GM23338 (cell line): ENCODE measurements around the gene MCC. TPM values are rescaled to one million over a fixed set of nuclear protein-coding genes. Genes with fewer than 3 reads are reported as not detected.

Experiments
- ATAC-seq: fragments of 200-7000 bp; cut with Tn5 transposase; 3 replicates; pipeline ENCODE4 v1.9.1; 2020
- DNase-seq: peaks from one replicate; pipeline ENCODE4 v3.0.0-alpha.2; 2015; ENCODE audit warnings: low spot score
- H2AFZ ChIP-seq: fragments of 200-600 bp; sonication (generic); 2 replicates; pipeline ENCODE4 v1.8.0; 2016; ENCODE audit warnings: antibody characterized with exemption, mild to moderate bottlenecking, moderate library complexity
- H3F3A ChIP-seq: fragments of 200-600 bp; sonication (generic); replicated peaks from 2 replicates; pipeline ENCODE4 v1.8.0; 2017; ENCODE audit warnings: antibody characterized with exemption, mixed run types, low read depth
- H3K27ac ChIP-seq: fragments of 200-600 bp; sonication (generic); 2 replicates; pipeline ENCODE4 v1.6.1; 2016; ENCODE audit warnings: low read depth
- H3K27me3 ChIP-seq: fragments of 200-600 bp; sonication (generic); 2 replicates; pipeline ENCODE4 v1.8.0; 2016; ENCODE audit warnings: mild to moderate bottlenecking, mixed run types, moderate library complexity; ENCODE audit not compliant: insufficient read depth
- H3K36me3 ChIP-seq: fragments of 200-600 bp; sonication (generic); 2 replicates; pipeline ENCODE4 v1.8.0; 2016; ENCODE audit warnings: mild to moderate bottlenecking; ENCODE audit not compliant: insufficient read depth
- H3K4me1 ChIP-seq: fragments of 200-600 bp; sonication (generic); 2 replicates; pipeline ENCODE4 v1.8.0; 2016; ENCODE audit warnings: mild to moderate bottlenecking, moderate library complexity; ENCODE audit not compliant: insufficient read depth
- H3K4me2 ChIP-seq: fragments of 200-600 bp; sonication (generic); 2 replicates; pipeline ENCODE4 v1.7.1; 2017; ENCODE audit warnings: mixed run types
- H3K4me3 ChIP-seq: fragments of 200-600 bp; sonication (generic); 2 replicates; pipeline ENCODE4 v1.6.1; 2016; ENCODE audit warnings: mixed run types
- H3K79me2 ChIP-seq: fragments of 200-600 bp; sonication (generic); replicated peaks from 2 replicates; pipeline ENCODE4 v1.8.0; 2017; ENCODE audit warnings: mild to moderate bottlenecking; ENCODE audit not compliant: insufficient read depth
- H3K9me2 ChIP-seq: fragments of 200-600 bp; sonication (generic); 2 replicates; pipeline ENCODE4 v1.8.0; 2017; ENCODE audit not compliant: insufficient read depth
- H4K20me1 ChIP-seq: fragments of 200-600 bp; sonication (generic); replicated peaks from 2 replicates; pipeline ENCODE4 v1.8.0; 2017; ENCODE audit warnings: mild to moderate bottlenecking; ENCODE audit not compliant: insufficient read depth
- H3K27ac Mint-ChIP-seq: 2 replicates; pipeline ENCODE4 v1.8.0; 2020; ENCODE audit warnings: inconsistent platforms, mild to moderate bottlenecking, moderate library complexity, mixed read lengths
- H3K27me3 Mint-ChIP-seq: 3 replicates; pipeline ENCODE4 v1.8.0; 2022; ENCODE audit warnings: low read depth, mild to moderate bottlenecking, moderate library complexity, mixed read lengths, inconsistent platforms; ENCODE audit not compliant: insufficient read depth, poor library complexity
- H3K36me3 Mint-ChIP-seq: 3 replicates; pipeline ENCODE4 v1.8.0; 2021; ENCODE audit warnings: low read depth, mild to moderate bottlenecking, inconsistent platforms, moderate library complexity, mixed read lengths
- H3K4me1 Mint-ChIP-seq: 3 replicates; pipeline ENCODE4 v1.8.0; 2020; ENCODE audit warnings: mild to moderate bottlenecking, inconsistent platforms, mixed read lengths
- H3K4me3 Mint-ChIP-seq: 3 replicates; pipeline ENCODE4 v1.8.0; 2021; ENCODE audit warnings: moderate library complexity, mild to moderate bottlenecking, inconsistent platforms, mixed read lengths
- H3K9me3 Mint-ChIP-seq: 3 replicates; pipeline ENCODE4 v1.8.0; 2020; ENCODE audit warnings: moderate library complexity, mild to moderate bottlenecking, inconsistent platforms, mixed read lengths
- CREB1 ChIP-seq: fragments of 250-450 bp; sonication (Bioruptor Pico); IDR thresholded peaks from 2 replicates; pipeline ENCODE4 v1.5.0; 2020; ENCODE audit warnings: low read depth, mild to moderate bottlenecking, moderate library complexity
- EZH2 ChIP-seq: fragments of 200-600 bp; sonication (generic); IDR thresholded peaks from one replicate; pipeline ENCODE4 v1.8.0; 2017; ENCODE audit warnings: antibody characterized with exemption, mild to moderate bottlenecking, low read depth; ENCODE audit not compliant: unreplicated experiment
- EZH2phosphoT487 ChIP-seq: fragments of 200-600 bp; sonication (generic); IDR thresholded peaks from one replicate; pipeline ENCODE4 v1.8.1; 2018; ENCODE audit warnings: antibody characterized with exemption; ENCODE audit not compliant: unreplicated experiment
- JUNB ChIP-seq: IDR thresholded peaks from one replicate; pipeline ENCODE4 v1.6.1; 2016; ENCODE audit warnings: antibody characterized with exemption; ENCODE audit not compliant: unreplicated experiment
- NANOG ChIP-seq: IDR thresholded peaks from 2 replicates; pipeline ENCODE4 v1.6.1; 2016; ENCODE audit warnings: antibody characterized with exemption, borderline replicate concordance
- POLR2AphosphoS5 ChIP-seq: IDR thresholded peaks from 2 replicates; pipeline ENCODE4 v1.6.1; 2016; ENCODE audit warnings: antibody characterized with exemption, low read depth
- STAT1 ChIP-seq: IDR thresholded peaks from one replicate; pipeline ENCODE4 v1.6.1; 2016; ENCODE audit warnings: antibody characterized with exemption; ENCODE audit not compliant: unreplicated experiment
- ZNF114 ChIP-seq: fragments of 250-450 bp; sonication (Bioruptor Pico); IDR thresholded peaks from 2 replicates; pipeline ENCODE4 v1.5.0; 2020; ENCODE audit warnings: mild to moderate bottlenecking, moderate library complexity
- ZNF331 ChIP-seq: fragments of 250-450 bp; sonication (Bioruptor Pico); IDR thresholded peaks from 2 replicates; pipeline ENCODE4 v1.5.0; 2020; ENCODE audit warnings: low read depth, mild to moderate bottlenecking, moderate library complexity
- polyA plus RNA-seq: library from polyadenylated mRNA; unstranded; fragments of >200 nt; fragmentation: Nextera tagmentation; extraction: Ambion mirVana; gene quantifications from 2 replicates; pipeline ENCODE4 v1.2.1, GENCODE V29; 2016
- total RNA-seq: library from RNA; depleted of rRNA; stranded (reverse); fragments of >200 nt; shearing (Covaris generic); gene quantifications from 2 replicates; pipeline ENCODE4 v1.2.3, GENCODE V29; 2014
- TF ChIP-seq, protein P1 (sequence below): fragments of 250-450 bp; sonication (Bioruptor Pico); IDR thresholded peaks from 2 replicates; pipeline ENCODE4 v1.5.0; 2020; ENCODE audit warnings: mild to moderate bottlenecking, moderate library complexity
- TF ChIP-seq, protein P2 (sequence below): IDR thresholded peaks from 2 replicates; pipeline ENCODE4 v1.6.1; 2016; ENCODE audit warnings: antibody characterized with exemption
- TF ChIP-seq, protein P3 (sequence below): IDR thresholded peaks from one replicate; pipeline ENCODE4 v1.6.1; 2018; ENCODE audit warnings: antibody characterized with exemption; ENCODE audit not compliant: unreplicated experiment
- TF ChIP-seq, protein P4 (sequence below), 2 experiments: fragments of 200-600 bp in 1 of 2; sonication (generic) in 1 of 2; conservative IDR thresholded peaks; 2 replicates each; pipeline versions ENCODE4 v1.5.1 to v1.6.1; 2016 to 2017; ENCODE audit warnings: antibody characterized with exemption in 2 of 2, low read depth in 2 of 2, mild to moderate bottlenecking in 2 of 2, moderate library complexity in 1 of 2

MCC gene
- total and polyA plus RNA-seq, 2 experiments from 2014 or later: 3.8 to 10.1 TPM

DNA sequence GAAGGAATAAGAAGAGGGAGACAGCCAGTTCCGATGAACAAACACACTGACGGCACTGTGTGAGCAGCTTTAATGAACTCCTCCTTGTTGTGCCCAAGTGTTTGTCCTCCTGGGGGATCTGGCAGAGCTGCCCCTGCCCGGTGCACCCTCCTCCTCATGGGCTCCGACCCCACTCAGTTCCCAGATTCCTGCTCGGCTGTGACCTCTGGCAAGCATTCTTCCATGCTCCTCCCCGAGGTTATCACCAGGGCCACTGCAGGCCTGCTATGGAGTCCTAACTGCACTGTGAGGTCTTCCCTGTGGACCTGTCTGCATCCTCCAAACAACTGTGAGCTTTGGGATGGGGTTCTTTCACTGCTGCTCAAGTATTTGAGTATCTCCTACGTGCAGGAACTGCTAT lies 369.5 kb downstream of the MCC start:
- Mint-ChIP-seq H3K27ac (no peak overlapping the region), H3K4me3 (no peak overlapping the region), H3K27me3 (peaks cover 2% of the 10 kb centered on the region), H3K9me3 (peaks cover 16% of the 10 kb centered on the region; the same call in 2 of the 3 replicates), H3K36me3 (peaks cover 17% of the 10 kb centered on the region), H3K4me1 (peaks cover 7% of the 10 kb centered on the region)
- Histone ChIP-seq H3K36me3 (no peaks in the 10 kb centered on the region), H3K27ac (no peak overlapping the region), H3K4me3 (no peak overlapping the region), H3K4me2 (no peak overlapping the region), H3K79me2 (no peaks in the 10 kb centered on the region), H3F3A (no peaks in the 10 kb centered on the region), H3K27me3 (no peaks in the 10 kb centered on the region), H3K4me1 (no peaks in the 10 kb centered on the region; the same call in 1 of the 2 replicates), H4K20me1 (no peaks in the 10 kb centered on the region), H2AFZ (no peak overlapping the region), H3K9me2 (no peaks in the 10 kb centered on the region)
- peak; percentile 31; the same call in 2 of the 3 replicates for ATAC-seq
- TF ChIP-seq STAT1 (no peak), NANOG (no peak), POLR2AphosphoS5 (no peak), EZH2phosphoT487 (no peak), EZH2 (no peak), JUNB (no peak), ZNF331 (CRISPR knock-in tag) (no peak), ZNF114 (CRISPR knock-in tag) (no peak), CREB1 (no peak)
- TF ChIP-seq, protein P1, sequence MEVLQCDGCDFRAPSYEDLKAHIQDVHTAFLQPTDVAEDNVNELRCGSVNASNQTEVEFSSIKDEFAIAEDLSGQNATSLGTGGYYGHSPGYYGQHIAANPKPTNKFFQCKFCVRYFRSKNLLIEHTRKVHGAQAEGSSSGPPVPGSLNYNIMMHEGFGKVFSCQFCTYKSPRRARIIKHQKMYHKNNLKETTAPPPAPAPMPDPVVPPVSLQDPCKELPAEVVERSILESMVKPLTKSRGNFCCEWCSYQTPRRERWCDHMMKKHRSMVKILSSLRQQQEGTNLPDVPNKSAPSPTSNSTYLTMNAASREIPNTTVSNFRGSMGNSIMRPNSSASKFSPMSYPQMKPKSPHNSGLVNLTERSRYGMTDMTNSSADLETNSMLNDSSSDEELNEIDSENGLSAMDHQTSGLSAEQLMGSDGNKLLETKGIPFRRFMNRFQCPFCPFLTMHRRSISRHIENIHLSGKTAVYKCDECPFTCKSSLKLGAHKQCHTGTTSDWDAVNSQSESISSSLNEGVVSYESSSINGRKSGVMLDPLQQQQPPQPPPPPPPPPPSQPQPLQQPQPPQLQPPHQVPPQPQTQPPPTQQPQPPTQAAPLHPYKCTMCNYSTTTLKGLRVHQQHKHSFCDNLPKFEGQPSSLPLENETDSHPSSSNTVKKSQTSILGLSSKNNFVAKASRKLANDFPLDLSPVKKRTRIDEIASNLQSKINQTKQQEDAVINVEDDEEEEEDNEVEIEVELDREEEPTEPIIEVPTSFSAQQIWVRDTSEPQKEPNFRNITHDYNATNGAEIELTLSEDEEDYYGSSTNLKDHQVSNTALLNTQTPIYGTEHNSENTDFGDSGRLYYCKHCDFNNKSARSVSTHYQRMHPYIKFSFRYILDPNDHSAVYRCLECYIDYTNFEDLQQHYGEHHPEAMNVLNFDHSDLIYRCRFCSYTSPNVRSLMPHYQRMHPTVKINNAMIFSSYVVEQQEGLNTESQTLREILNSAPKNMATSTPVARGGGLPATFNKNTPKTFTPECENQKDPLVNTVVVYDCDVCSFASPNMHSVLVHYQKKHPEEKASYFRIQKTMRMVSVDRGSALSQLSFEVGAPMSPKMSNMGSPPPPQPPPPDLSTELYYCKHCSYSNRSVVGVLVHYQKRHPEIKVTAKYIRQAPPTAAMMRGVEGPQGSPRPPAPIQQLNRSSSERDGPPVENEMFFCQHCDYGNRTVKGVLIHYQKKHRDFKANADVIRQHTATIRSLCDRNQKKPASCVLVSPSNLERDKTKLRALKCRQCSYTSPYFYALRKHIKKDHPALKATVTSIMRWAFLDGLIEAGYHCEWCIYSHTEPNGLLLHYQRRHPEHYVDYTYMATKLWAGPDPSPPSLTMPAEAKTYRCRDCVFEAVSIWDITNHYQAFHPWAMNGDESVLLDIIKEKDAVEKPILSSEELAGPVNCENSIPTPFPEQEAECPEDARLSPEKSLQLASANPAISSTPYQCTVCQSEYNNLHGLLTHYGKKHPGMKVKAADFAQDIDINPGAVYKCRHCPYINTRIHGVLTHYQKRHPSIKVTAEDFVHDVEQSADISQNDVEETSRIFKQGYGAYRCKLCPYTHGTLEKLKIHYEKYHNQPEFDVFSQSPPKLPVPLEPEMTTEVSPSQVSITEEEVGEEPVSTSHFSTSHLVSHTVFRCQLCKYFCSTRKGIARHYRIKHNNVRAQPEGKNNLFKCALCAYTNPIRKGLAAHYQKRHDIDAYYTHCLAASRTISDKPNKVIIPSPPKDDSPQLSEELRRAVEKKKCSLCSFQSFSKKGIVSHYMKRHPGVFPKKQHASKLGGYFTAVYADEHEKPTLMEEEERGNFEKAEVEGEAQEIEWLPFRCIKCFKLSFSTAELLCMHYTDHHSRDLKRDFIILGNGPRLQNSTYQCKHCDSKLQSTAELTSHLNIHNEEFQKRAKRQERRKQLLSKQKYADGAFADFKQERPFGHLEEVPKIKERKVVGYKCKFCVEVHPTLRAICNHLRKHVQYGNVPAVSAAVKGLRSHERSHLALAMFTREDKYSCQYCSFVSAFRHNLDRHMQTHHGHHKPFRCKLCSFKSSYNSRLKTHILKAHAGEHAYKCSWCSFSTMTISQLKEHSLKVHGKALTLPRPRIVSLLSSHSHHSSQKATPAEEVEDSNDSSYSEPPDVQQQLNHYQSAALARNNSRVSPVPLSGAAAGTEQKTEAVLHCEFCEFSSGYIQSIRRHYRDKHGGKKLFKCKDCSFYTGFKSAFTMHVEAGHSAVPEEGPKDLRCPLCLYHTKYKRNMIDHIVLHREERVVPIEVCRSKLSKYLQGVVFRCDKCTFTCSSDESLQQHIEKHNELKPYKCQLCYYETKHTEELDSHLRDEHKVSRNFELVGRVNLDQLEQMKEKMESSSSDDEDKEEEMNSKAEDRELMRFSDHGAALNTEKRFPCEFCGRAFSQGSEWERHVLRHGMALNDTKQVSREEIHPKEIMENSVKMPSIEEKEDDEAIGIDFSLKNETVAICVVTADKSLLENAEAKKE (CRISPR knock-in tag): no peak
- TF ChIP-seq, protein P2, sequence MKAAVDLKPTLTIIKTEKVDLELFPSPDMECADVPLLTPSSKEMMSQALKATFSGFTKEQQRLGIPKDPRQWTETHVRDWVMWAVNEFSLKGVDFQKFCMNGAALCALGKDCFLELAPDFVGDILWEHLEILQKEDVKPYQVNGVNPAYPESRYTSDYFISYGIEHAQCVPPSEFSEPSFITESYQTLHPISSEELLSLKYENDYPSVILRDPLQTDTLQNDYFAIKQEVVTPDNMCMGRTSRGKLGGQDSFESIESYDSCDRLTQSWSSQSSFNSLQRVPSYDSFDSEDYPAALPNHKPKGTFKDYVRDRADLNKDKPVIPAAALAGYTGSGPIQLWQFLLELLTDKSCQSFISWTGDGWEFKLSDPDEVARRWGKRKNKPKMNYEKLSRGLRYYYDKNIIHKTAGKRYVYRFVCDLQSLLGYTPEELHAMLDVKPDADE: no peak
- TF ChIP-seq, protein P3, sequence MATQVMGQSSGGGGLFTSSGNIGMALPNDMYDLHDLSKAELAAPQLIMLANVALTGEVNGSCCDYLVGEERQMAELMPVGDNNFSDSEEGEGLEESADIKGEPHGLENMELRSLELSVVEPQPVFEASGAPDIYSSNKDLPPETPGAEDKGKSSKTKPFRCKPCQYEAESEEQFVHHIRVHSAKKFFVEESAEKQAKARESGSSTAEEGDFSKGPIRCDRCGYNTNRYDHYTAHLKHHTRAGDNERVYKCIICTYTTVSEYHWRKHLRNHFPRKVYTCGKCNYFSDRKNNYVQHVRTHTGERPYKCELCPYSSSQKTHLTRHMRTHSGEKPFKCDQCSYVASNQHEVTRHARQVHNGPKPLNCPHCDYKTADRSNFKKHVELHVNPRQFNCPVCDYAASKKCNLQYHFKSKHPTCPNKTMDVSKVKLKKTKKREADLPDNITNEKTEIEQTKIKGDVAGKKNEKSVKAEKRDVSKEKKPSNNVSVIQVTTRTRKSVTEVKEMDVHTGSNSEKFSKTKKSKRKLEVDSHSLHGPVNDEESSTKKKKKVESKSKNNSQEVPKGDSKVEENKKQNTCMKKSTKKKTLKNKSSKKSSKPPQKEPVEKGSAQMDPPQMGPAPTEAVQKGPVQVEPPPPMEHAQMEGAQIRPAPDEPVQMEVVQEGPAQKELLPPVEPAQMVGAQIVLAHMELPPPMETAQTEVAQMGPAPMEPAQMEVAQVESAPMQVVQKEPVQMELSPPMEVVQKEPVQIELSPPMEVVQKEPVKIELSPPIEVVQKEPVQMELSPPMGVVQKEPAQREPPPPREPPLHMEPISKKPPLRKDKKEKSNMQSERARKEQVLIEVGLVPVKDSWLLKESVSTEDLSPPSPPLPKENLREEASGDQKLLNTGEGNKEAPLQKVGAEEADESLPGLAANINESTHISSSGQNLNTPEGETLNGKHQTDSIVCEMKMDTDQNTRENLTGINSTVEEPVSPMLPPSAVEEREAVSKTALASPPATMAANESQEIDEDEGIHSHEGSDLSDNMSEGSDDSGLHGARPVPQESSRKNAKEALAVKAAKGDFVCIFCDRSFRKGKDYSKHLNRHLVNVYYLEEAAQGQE: no peak
- TF ChIP-seq, protein P4, sequence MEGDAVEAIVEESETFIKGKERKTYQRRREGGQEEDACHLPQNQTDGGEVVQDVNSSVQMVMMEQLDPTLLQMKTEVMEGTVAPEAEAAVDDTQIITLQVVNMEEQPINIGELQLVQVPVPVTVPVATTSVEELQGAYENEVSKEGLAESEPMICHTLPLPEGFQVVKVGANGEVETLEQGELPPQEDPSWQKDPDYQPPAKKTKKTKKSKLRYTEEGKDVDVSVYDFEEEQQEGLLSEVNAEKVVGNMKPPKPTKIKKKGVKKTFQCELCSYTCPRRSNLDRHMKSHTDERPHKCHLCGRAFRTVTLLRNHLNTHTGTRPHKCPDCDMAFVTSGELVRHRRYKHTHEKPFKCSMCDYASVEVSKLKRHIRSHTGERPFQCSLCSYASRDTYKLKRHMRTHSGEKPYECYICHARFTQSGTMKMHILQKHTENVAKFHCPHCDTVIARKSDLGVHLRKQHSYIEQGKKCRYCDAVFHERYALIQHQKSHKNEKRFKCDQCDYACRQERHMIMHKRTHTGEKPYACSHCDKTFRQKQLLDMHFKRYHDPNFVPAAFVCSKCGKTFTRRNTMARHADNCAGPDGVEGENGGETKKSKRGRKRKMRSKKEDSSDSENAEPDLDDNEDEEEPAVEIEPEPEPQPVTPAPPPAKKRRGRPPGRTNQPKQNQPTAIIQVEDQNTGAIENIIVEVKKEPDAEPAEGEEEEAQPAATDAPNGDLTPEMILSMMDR (conservative IDR thresholded peaks at IDR 0.05; ENCODE audit: low read depth in 2 of 2): no peak
- no peak for DNase-seq
